Right lobe of liver (tissue), 6 donors: ENCODE measurements around the gene STKLD1. TPM values are rescaled to one million over a fixed set of nuclear protein-coding genes. Genes with fewer than 3 reads are reported as not detected.

Experiments used
- ATAC-seq, 4 donors: fragments of 200-7000 bp; cut with Tn5 transposase; one replicate each; pipeline ENCODE4 v1.9.1; 2020; ENCODE audit warnings: mild to moderate bottlenecking in 4 of 4, moderate library complexity in 4 of 4
- DNase-seq, 3 donors: peaks; one replicate each; pipeline ENCODE4 v3.0.0-alpha.2; 2020
- H3K27ac ChIP-seq, 3 donors: fragments of 200-600 bp; one replicate each; pipeline ENCODE4 v1.8.0; 2022
- H3K27me3 ChIP-seq, 2 donors: fragments of 200-600 bp; one replicate each; pipeline ENCODE4 v1.8.0; 2022
- H3K36me3 ChIP-seq, 4 donors: fragments of 200-600 bp; sonication (generic) in 1 of 4; one replicate each; pipeline versions ENCODE4 v1.5.1 to v1.8.0; 2017 to 2022; ENCODE audit warnings: control low read depth in 1 of 4
- H3K4me1 ChIP-seq, 4 donors: fragments of 200-600 bp; sonication (generic) in 1 of 4; one replicate each; pipeline versions ENCODE4 v1.5.1 to v1.8.0; 2017 to 2022; ENCODE audit warnings: control low read depth in 1 of 4
- H3K4me3 ChIP-seq, 3 donors: fragments of 200-600 bp; one replicate each; pipeline ENCODE4 v1.8.0; 2022
- H3K9me3 ChIP-seq, 4 donors: fragments of 200-600 bp; sonication (generic) in 1 of 4; one replicate each; pipeline versions ENCODE4 v1.5.1 to v1.8.0; 2017 to 2022; ENCODE audit warnings: control low read depth in 1 of 4
- POLR2A ChIP-seq: fragments of 450-650 bp; IDR thresholded peaks from one replicate; pipeline ENCODE4 v1.6.1; 2017; ENCODE audit warnings: antibody characterized with exemption, mild to moderate bottlenecking
- WGBS: methylation state at CpG from one replicate; pipeline ENCODE4 v1.1.6; 2018; ENCODE audit warnings: low coverage, low lambda C conversion rate; ENCODE audit not compliant: insufficient coverage; ENCODE audit errors: missing lambda C conversion rate; 5-methylcytosine and 5-hydroxymethylcytosine counted together
- intact Hi-C, 2 donors: fragments of 100-400 bp; cut with DNase I; formaldehyde crosslinking; loops; one replicate each; pipeline versions ENCODE4 v1.11.2 to v1.14.1; 2022
- total RNA-seq, 6 experiments: library from RNA; depleted of rRNA in 2 of 6; stranded (reverse); fragments of >200 nt in 2 of 6; fragmentation: NEBNext Ultra II Directional in 3 of 6; extraction: Animal tissue kit (Norgen Biotek cat#: 25700) in 3 of 6; gene quantifications; one replicate each; pipeline versions ENCODE4 v1.1.0 to v1.2.4, GENCODE V29; 2016 to 2023
- TF ChIP-seq, protein P1 (sequence below), 4 donors: fragments of 200-600 bp in 3 of 4; fragments of 450-650 bp in 1 of 4; IDR thresholded peaks; one replicate each; pipeline versions ENCODE4 v1.5.1 to v1.8.0; 2016 to 2022; ENCODE audit warnings: antibody characterized with exemption in 4 of 4, mild to moderate bottlenecking in 2 of 4
- donor health status: DM: no; HTN: yes; CAD: no.
- donor health status: DM: no; HTN: no; CAD: no.
- donor health status: DM: no; HTN: no; CAD: no.
- donor health status: DM: no; HTN: yes; CAD: no.
- donor health status: DM: no; HTN: yes; CAD: no.

STKLD1 gene
- total RNA-seq, 6 experiments from 2014 or later = 0.43 to 2.6 (median 0.81) TPM; not detected in 1

DNA sequence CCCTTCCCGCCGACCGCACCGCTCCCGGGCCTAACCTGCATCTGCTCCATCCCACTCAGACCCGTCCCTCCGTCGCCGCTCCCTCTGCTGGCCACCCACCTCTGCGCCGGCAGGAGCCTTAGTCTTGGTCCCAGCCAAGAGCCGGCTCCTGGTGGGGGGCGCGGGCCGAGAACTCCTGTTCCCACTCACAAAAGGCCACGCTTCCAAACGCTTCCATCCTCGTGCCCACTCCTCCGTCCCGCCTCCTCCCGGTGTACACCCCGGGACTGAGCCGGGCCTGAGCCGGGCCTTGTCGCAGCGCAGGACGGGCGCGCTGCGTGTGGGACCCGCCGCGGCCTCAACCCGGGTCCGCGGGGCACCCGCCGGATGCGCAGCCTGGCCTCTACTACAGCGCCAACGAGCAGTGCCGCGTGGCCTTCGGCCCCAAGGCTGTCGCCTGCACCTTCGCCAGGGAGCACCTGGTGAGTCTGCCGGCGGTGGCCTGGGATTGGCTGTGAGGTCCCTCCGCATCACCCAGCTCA lies 53.5 kb downstream of the STKLD1 start:
- H3K27me3 ChIP-seq = no peaks in the 10 kb centered on the region
- intact Hi-C loops = no loop called here
- no peak overlapping the region for H3K27ac ChIP-seq
- 36% methylated on average over 20 of the region's 49 CpGs for WGBS
- H3K4me3 ChIP-seq = no peak overlapping the region
- no peaks in the 10 kb centered on the region for H3K9me3 ChIP-seq
- DNase-seq (no peak), ATAC-seq (peak; percentile 9 to 34 (median 24))
- TF ChIP-seq POLR2A = no peak
- TF ChIP-seq, protein P1, sequence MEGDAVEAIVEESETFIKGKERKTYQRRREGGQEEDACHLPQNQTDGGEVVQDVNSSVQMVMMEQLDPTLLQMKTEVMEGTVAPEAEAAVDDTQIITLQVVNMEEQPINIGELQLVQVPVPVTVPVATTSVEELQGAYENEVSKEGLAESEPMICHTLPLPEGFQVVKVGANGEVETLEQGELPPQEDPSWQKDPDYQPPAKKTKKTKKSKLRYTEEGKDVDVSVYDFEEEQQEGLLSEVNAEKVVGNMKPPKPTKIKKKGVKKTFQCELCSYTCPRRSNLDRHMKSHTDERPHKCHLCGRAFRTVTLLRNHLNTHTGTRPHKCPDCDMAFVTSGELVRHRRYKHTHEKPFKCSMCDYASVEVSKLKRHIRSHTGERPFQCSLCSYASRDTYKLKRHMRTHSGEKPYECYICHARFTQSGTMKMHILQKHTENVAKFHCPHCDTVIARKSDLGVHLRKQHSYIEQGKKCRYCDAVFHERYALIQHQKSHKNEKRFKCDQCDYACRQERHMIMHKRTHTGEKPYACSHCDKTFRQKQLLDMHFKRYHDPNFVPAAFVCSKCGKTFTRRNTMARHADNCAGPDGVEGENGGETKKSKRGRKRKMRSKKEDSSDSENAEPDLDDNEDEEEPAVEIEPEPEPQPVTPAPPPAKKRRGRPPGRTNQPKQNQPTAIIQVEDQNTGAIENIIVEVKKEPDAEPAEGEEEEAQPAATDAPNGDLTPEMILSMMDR (IDR thresholded peaks at IDR 0.05) = no peak
- no peaks in the 10 kb centered on the region for H3K36me3 ChIP-seq
- peaks cover 0 to 7% (median 0%) of the 10 kb centered on the region in 4 donors for H3K4me1 ChIP-seq

DNA sequence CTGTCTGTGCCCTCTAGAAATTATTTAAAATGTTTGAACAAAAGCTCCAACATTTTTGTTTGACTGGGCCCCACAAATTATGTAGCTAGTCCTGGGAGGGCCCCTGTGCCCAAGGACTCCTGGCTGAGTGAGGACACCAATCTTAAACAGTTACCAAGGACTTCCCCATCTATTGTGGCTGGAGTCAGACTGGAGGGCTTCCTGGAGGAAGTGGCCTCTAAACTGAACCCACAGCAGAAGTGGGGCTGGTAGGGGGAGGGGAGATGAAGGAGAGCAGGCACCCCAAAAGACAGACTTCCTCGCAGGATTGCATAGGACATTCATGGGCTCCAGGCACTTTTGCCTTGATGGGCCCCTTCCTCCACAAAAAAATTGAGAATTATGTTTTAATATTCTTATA lies 54.1 kb downstream of the STKLD1 start:
- WGBS = 70% methylated on average over 1 of the region's 1 CpG
- Histone ChIP-seq H3K4me3 (no peak overlapping the region), H3K27me3 (no peaks in the 10 kb centered on the region), H3K9me3 (no peaks in the 10 kb centered on the region), H3K36me3 (no peaks in the 10 kb centered on the region), H3K27ac (no peak overlapping the region), H3K4me1 (peaks cover 0 to 7% (median 0%) of the 10 kb centered on the region in 4 donors)
- intact Hi-C loops = no loop called here
- ATAC-seq (no peak), DNase-seq (no peak)
- TF ChIP-seq, protein P1 (IDR thresholded peaks at IDR 0.05) = no peak
- TF ChIP-seq POLR2A = no peak

DNA sequence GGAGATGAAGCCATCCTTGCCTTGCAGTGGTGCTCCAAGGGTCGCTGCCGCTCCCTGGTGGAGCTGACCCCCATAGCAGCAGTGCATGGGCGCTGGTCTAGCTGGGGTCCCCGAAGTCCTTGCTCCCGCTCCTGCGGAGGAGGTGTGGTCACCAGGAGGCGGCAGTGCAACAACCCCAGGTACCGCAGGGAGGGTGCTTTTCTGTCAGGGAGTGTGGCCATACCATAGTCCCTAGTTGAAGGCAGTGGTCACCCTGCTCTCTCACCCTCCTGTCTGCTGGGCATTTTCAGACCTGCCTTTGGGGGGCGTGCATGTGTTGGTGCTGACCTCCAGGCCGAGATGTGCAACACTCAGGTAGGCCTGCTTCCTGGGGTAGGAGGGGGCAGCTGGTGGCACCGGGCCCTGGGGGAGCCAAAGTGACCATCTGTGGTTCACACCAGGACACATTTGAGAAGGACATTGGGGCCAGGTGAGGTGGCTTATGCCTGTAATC lies 57.2 kb downstream of the STKLD1 start:
- Histone ChIP-seq H3K27ac (no peak overlapping the region), H3K4me3 (no peak overlapping the region), H3K4me1 (peaks cover 0 to 2% (median 0%) of the 10 kb centered on the region in 4 donors), H3K36me3 (no peaks in the 10 kb centered on the region), H3K27me3 (no peaks in the 10 kb centered on the region), H3K9me3 (no peaks in the 10 kb centered on the region)
- intact Hi-C loops = no loop called here
- WGBS = 92% methylated on average over 2 of the region's 11 CpGs
- TF ChIP-seq, protein P1 (IDR thresholded peaks at IDR 0.05) = no peak
- no peak for TF ChIP-seq POLR2A
- DNase-seq (no peak), ATAC-seq (no peak)

DNA sequence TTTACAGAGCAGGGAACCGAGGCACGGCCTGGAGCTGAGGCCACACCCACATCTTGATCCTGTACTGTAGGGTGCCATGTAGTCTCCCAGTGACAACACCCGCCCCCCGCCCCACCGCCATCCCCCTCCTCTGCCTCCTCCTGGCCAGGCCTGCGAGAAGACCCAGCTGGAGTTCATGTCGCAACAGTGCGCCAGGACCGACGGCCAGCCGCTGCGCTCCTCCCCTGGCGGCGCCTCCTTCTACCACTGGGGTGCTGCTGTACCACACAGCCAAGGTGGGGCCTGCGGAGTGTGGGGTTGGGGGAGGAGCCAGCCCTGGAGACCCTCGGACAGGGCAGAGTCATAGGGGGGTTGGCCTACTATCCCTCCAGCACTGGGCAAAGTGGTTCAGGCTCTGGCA lies 60.5 kb downstream of the STKLD1 start:
- H3K36me3 ChIP-seq = no peaks in the 10 kb centered on the region

More for the DNA sequence above, 60.5 kb downstream of the STKLD1 start:
- H3K9me3 ChIP-seq = no peaks in the 10 kb centered on the region
- intact Hi-C loops = no loop called here
- H3K4me1 ChIP-seq = no peaks in the 10 kb centered on the region
- no peak for DNase-seq
- H3K4me3 ChIP-seq = no peak overlapping the region
- no CpG with 5 or more reads among the region's 16 CpGs for WGBS
- TF ChIP-seq, protein P1 (IDR thresholded peaks at IDR 0.05) = no peak
- TF ChIP-seq POLR2A = no peak
- H3K27ac ChIP-seq = no peak overlapping the region
- H3K27me3 ChIP-seq = no peaks in the 10 kb centered on the region
- ATAC-seq = no peak
